ENCODE results near the gene MAP3K19. TPM values are rescaled to one million over a fixed set of nuclear protein-coding genes. Genes with fewer than 3 reads are reported as not detected.

Gene MAP3K19
- total and polyA plus RNA-seq, 2 of the 8 experiments (the other 6 are each of a cell fraction or from before 2014, with no cell fraction given) = not detected

DNA sequence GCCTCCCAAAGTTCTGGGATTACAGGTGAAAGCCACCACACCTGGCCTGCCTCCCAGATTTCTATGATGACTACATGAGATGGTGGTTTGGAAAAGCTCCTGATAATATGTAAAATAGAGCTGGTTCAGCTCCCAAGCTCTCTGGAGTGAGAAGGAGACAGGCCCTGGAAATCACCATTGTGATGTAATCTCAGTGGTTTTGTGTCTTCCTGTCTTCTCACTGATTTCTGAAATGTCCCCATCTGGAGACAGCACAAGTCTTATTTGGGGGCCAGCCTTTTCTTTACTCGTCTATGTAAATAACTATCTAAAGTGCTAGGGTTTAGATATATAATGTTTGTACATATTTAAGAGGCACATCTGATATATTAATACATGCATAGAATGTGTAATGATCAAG, 64.6 kb downstream of the MAP3K19 start:
- ChIA-PET POLR2A (ENCODE audit: partially characterized antibody) (interaction anchor here (0.6 kb wide), 1 partner anchor 140 kb away, joined by 3 read pairs; no protein-coding TSS in a partner anchor), CTCF (ENCODE audit: partially characterized antibody) (interaction anchor here (1.2 kb wide), 1 partner anchor 522 kb away, joined by 3 read pairs; no protein-coding TSS in a partner anchor)
- Histone ChIP-seq H2BK12ac (ENCODE audit: low read depth, low read length) (no peak overlapping the region), H4K8ac (ENCODE audit: extremely low read depth, insufficient read depth, low read length) (no peak overlapping the region), H4K91ac (replicated peaks; ENCODE audit: insufficient read length, low read length) (no peak overlapping the region), H3K27ac (ENCODE audit: low read depth, low read length) (no peak overlapping the region), H3K36me3 (ENCODE audit: control insufficient read depth in 2 of 4, insufficient read depth in 4 of 4, low read length in 3 of 4) (no peaks in the 10 kb centered on the region), H3K9ac (replicated peaks in 1 of 4; ENCODE audit: extremely low read depth in 1 of 4, low read depth in 3 of 4, low read length in 3 of 4) (no peak overlapping the region), H2BK120ac (replicated peaks; ENCODE audit: low read depth, low read length) (no peak overlapping the region), H2BK15ac (ENCODE audit: low read length) (no peak overlapping the region), H3K27me3 (replicated peaks in 1 of 4; ENCODE audit: control insufficient read depth in 3 of 4, extremely low read depth in 1 of 4, insufficient read depth in 3 of 4, low read length in 3 of 4) (no peaks in the 10 kb centered on the region), H3K4me3 (ENCODE audit: extremely low read depth in 1 of 4, insufficient read depth in 2 of 4, low read depth in 3 of 4, low read length in 4 of 4) (no peak overlapping the region), H3K4me2 (ENCODE audit: insufficient read depth in 1 of 2, low read depth in 2 of 2, low read length in 2 of 2) (no peak overlapping the region), H2BK20ac (ENCODE audit: low read length) (no peak overlapping the region), H3K79me1 (ENCODE audit: low read depth, low read length) (no peaks in the 10 kb centered on the region), H3K79me2 (ENCODE audit: control insufficient read depth in 1 of 2, insufficient read depth in 2 of 2, low read length in 2 of 2) (no peaks in the 10 kb centered on the region), H3K23me2 (ENCODE audit: low read depth, low read length) (no peaks in the 10 kb centered on the region), H3K56ac (replicated peaks; ENCODE audit: insufficient read length, low read depth, low read length) (no peak overlapping the region), H4K5ac (ENCODE audit: insufficient read length, low read depth, low read length) (no peak overlapping the region), H3K9me3 (ENCODE audit: insufficient read depth in 2 of 2, low read depth in 1 of 2, low read length in 1 of 2) (no peaks in the 10 kb centered on the region), H3K18ac (ENCODE audit: extremely low read depth, low read length) (no peak overlapping the region), H4K20me1 (replicated peaks in 1 of 2; ENCODE audit: control insufficient read depth in 1 of 2, insufficient read depth in 2 of 2, low read length in 2 of 2) (no peaks in the 10 kb centered on the region), H2AK5ac (ENCODE audit: low read depth, low read length) (no peak overlapping the region), H3K4me1 (replicated peaks in 1 of 4; ENCODE audit: control insufficient read depth in 3 of 4, insufficient read depth in 4 of 4, low read length in 3 of 4) (no peaks in the 10 kb centered on the region), H2AFZ (ENCODE audit: low read length) (no peak overlapping the region), H3K23ac (ENCODE audit: insufficient read length) (no peak overlapping the region), H2BK5ac (ENCODE audit: low read depth, low read length) (no peak overlapping the region), H3K4ac (replicated peaks; ENCODE audit: insufficient read length, low read depth, low read length) (no peak overlapping the region), H3K14ac (ENCODE audit: insufficient read length) (no peak overlapping the region)
- WGBS, 2 experiments (ENCODE audit: extremely low coverage in 1 of 2, insufficient coverage in 1 of 2, insufficient read length in 1 of 2, insufficient replicate concordance in 2 of 2, low coverage in 1 of 2, low lambda C conversion rate in 2 of 2, missing lambda C conversion rate in 1 of 2) = 73% methylated on average over 1 of the region's 1 CpG; no CpG with 5 or more reads in 1 of the 2 experiments
- FAIRE-seq = no peak
- no peak for DNase-seq (ENCODE audit: low read depth in 1 of 2, low spot score in 2 of 2)
- TF ChIP-seq SIX5 (IDR thresholded peaks at IDR 0.05; ENCODE audit: low read depth, low read length) = no peak
- no peak for TF ChIP-seq POU5F1 (IDR thresholded peaks at IDR 0.05; ENCODE audit: low read depth, low read length)
- TF ChIP-seq SP1 (IDR thresholded peaks at IDR 0.05; ENCODE audit: low read depth, low read length) = no peak
- no peak for TF ChIP-seq HDAC6 (IDR thresholded peaks at IDR 0.05; ENCODE audit: low read depth, low read length)
- no peak for TF ChIP-seq SP2 (IDR thresholded peaks at IDR 0.05; ENCODE audit: low read length)
- no peak for TF ChIP-seq EZH2 (IDR thresholded peaks at IDR 0.05; ENCODE audit: low read depth, low read length, severe bottlenecking)
- no peak for TF ChIP-seq CEBPB (IDR thresholded peaks at IDR 0.05; ENCODE audit: low read depth, low read length)

Data from H1 (cell line).